Neural cell (in vitro differentiated cells): Measurements from ENCODE around the gene GAB2. TPM values are rescaled to one million over a fixed set of nuclear protein-coding genes. Genes with fewer than 3 reads are reported as not detected.

Source experiments
- H2AFZ ChIP-seq: fragments of 200-600, 300-800 bp; sonication (generic), shearing (Covaris generic); 2 replicates; pipeline ENCODE4 v1.6.0; 2014; ENCODE audit warnings: low read depth, mild to moderate bottlenecking, antibody characterized with exemption, low read length, moderate library complexity
- H3F3A ChIP-seq: fragments of 200-600 bp; shearing (Covaris generic); 2 replicates; pipeline ENCODE4 v1.6.1; 2016; ENCODE audit warnings: mild to moderate bottlenecking, moderate library complexity, mixed read lengths, antibody characterized with exemption, low read length; ENCODE audit not compliant: insufficient read depth, poor library complexity, severe bottlenecking
- H3K27ac ChIP-seq: fragments of 200-600, 300-800 bp; sonication (generic), shearing (Covaris generic); 2 replicates; pipeline ENCODE4 v1.5.1; 2014; ENCODE audit warnings: mild to moderate bottlenecking, low read length, moderate library complexity
- H3K27me3 ChIP-seq: fragments of 300-800, 200-600 bp; sonication (generic), shearing (Covaris generic); 2 replicates; pipeline ENCODE4 v1.6.0; 2014; ENCODE audit warnings: mild to moderate bottlenecking, low read depth, low read length, moderate library complexity; ENCODE audit not compliant: insufficient read depth
- H3K36me3 ChIP-seq: fragments of 300-800, 200-600 bp; sonication (generic), shearing (Covaris generic); 2 replicates; pipeline ENCODE4 v1.5.1; 2014; ENCODE audit warnings: mild to moderate bottlenecking, antibody characterized with exemption, low read length, moderate library complexity; ENCODE audit not compliant: insufficient read depth
- H3K4me2 ChIP-seq: fragments of 300-800, 200-600 bp; sonication (generic), shearing (Covaris generic); 2 replicates; pipeline ENCODE4 v1.6.0; 2014; ENCODE audit warnings: mild to moderate bottlenecking, low read length
- H3K4me3 ChIP-seq: fragments of 300-800, 200-600 bp; sonication (generic), shearing (Covaris generic); 2 replicates; pipeline ENCODE4 v1.5.1; 2014; ENCODE audit warnings: mild to moderate bottlenecking, low read length, moderate library complexity
- H3K79me2 ChIP-seq: fragments of 200-600 bp; shearing (Covaris generic); replicated peaks from 2 replicates; pipeline ENCODE4 v1.6.0; 2014; ENCODE audit warnings: mild to moderate bottlenecking, low read length, moderate library complexity; ENCODE audit not compliant: insufficient read depth
- H3K9ac ChIP-seq: fragments of 300-800, 200-600 bp; sonication (generic), shearing (Covaris generic); 2 replicates; pipeline ENCODE4 v1.6.1; 2016; ENCODE audit warnings: mild to moderate bottlenecking, low read length, mixed read lengths
- H3K9me2 ChIP-seq: fragments of 200-600 bp; shearing (Covaris generic); 2 replicates; pipeline ENCODE4 v1.6.1; 2016; ENCODE audit warnings: mild to moderate bottlenecking, low read length, mixed read lengths; ENCODE audit not compliant: insufficient read depth
- H3K9me3 ChIP-seq: fragments of 200-600, 300-800 bp; sonication (generic), shearing (Covaris generic); 2 replicates; pipeline ENCODE4 v1.6.1; 2016; ENCODE audit warnings: mild to moderate bottlenecking, mixed run types, low read length, moderate library complexity, mixed read lengths
- H4K20me1 ChIP-seq: fragments of 200-600 bp; shearing (Covaris generic); 2 replicates; pipeline ENCODE4 v1.6.1; 2016; ENCODE audit warnings: mild to moderate bottlenecking, mixed run types; ENCODE audit not compliant: insufficient read depth
- EP300 ChIP-seq: fragments of 450-650 bp; conservative IDR thresholded peaks from 2 replicates; pipeline ENCODE4 v1.6.1; 2014; ENCODE audit warnings: antibody characterized with exemption, mild to moderate bottlenecking, moderate library complexity; ENCODE audit not compliant: poor library complexity, severe bottlenecking
- EZH2 ChIP-seq: fragments of 200-600, 300-800 bp; shearing (Covaris generic), sonication (generic); IDR thresholded peaks from 2 replicates; pipeline ENCODE4 v1.6.1; 2014; ENCODE audit warnings: antibody characterized with exemption, low read length, borderline replicate concordance, mild to moderate bottlenecking; ENCODE audit not compliant: insufficient read depth, poor library complexity, severe bottlenecking
- MXI1 ChIP-seq: fragments of 450-650 bp; conservative IDR thresholded peaks from 2 replicates; pipeline ENCODE4 v1.6.1; 2014; ENCODE audit warnings: antibody characterized with exemption, mild to moderate bottlenecking; ENCODE audit not compliant: poor library complexity, severe bottlenecking
- POLR2AphosphoS5 ChIP-seq: IDR thresholded peaks from 2 replicates; pipeline ENCODE4 v1.6.1; 2012
- RAD21 ChIP-seq: fragments of 450-650 bp; conservative IDR thresholded peaks from 2 replicates; pipeline ENCODE4 v1.6.1; 2014; ENCODE audit warnings: antibody characterized with exemption, mild to moderate bottlenecking, moderate library complexity
- SMC3 ChIP-seq: fragments of 450-650 bp; conservative IDR thresholded peaks from 2 replicates; pipeline ENCODE4 v1.6.1; 2014; ENCODE audit warnings: antibody characterized with exemption, mild to moderate bottlenecking, moderate library complexity; ENCODE audit not compliant: poor library complexity
- TAF1 ChIP-seq: IDR thresholded peaks from 2 replicates; pipeline ENCODE4 v1.6.1; 2012; ENCODE audit warnings: low read depth
- polyA plus RNA-seq: library from polyadenylated mRNA; depleted of rRNA; stranded (reverse); fragments of >200 nt; gene quantifications from 2 replicates; pipeline ENCODE4 v1.2.3, GENCODE V29; 2014
- TF ChIP-seq, protein P1 (sequence below): IDR thresholded peaks from 2 replicates; pipeline ENCODE4 v1.6.1; 2012; ENCODE audit warnings: borderline replicate concordance
- TF ChIP-seq, protein P2 (sequence below): fragments of 450-650 bp; IDR thresholded peaks from 2 replicates; pipeline ENCODE4 v1.5.1; 2014; ENCODE audit warnings: antibody characterized with exemption, mild to moderate bottlenecking, moderate library complexity; ENCODE audit not compliant: poor library complexity, severe bottlenecking

Gene GAB2
- polyA plus RNA-seq, 1 donor from 2014 or later: 21.9 TPM

DNA sequence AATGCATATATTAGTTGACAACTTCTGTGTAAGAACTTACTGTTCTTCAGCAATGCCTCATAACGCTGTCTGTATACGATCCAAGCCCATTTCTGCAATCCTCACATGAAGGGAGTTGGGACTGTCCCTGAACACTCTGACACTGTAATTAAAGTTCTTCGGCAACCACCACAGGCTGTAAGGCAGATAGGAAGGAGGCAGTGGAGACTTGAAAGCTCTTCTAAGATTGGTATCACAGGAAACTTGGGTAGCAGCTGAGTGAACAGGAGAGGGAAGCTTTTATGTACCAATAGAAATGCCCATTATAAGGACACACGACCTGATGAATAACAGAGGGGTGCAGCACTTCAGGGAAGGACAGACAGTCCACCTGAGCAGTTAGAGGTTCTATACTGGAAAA is 12.0 kb upstream of the GAB2 start:
- no peaks in the 10 kb centered on the region for H3K9me2 ChIP-seq
- no peak overlapping the region for H3K27ac ChIP-seq

DNA sequence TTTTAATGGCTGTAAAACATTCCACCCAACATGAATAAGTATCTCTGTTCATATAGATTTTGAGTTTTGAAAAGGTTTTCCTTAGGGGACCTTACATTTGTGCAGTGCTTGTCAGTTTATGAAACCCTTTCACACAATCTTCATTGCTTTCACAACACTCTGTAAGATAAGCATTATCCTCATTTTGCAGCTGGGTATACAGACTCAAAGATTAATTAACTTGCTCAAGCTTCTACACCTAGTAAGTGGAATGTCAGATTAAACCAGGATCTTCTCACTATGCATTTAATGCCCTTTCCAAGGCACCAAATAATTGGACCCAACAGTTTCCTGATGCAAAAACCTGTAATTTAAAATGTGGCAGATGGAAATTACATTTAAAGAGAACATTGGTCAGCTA is 11.6 kb upstream of the GAB2 start:
- Histone ChIP-seq H3K36me3 (no peaks in the 10 kb centered on the region), H3K4me2 (no peak overlapping the region), H3K9me3 (no peaks in the 10 kb centered on the region), H4K20me1 (no peaks in the 10 kb centered on the region), H3K4me3 (no peak overlapping the region), H3K27me3 (no peaks in the 10 kb centered on the region), H3F3A (no peaks in the 10 kb centered on the region), H3K79me2 (no peaks in the 10 kb centered on the region), H3K27ac (no peak overlapping the region), H3K9me2 (no peaks in the 10 kb centered on the region), H3K9ac (no peak overlapping the region), H2AFZ (no peak overlapping the region)
- TF ChIP-seq, protein P1, sequence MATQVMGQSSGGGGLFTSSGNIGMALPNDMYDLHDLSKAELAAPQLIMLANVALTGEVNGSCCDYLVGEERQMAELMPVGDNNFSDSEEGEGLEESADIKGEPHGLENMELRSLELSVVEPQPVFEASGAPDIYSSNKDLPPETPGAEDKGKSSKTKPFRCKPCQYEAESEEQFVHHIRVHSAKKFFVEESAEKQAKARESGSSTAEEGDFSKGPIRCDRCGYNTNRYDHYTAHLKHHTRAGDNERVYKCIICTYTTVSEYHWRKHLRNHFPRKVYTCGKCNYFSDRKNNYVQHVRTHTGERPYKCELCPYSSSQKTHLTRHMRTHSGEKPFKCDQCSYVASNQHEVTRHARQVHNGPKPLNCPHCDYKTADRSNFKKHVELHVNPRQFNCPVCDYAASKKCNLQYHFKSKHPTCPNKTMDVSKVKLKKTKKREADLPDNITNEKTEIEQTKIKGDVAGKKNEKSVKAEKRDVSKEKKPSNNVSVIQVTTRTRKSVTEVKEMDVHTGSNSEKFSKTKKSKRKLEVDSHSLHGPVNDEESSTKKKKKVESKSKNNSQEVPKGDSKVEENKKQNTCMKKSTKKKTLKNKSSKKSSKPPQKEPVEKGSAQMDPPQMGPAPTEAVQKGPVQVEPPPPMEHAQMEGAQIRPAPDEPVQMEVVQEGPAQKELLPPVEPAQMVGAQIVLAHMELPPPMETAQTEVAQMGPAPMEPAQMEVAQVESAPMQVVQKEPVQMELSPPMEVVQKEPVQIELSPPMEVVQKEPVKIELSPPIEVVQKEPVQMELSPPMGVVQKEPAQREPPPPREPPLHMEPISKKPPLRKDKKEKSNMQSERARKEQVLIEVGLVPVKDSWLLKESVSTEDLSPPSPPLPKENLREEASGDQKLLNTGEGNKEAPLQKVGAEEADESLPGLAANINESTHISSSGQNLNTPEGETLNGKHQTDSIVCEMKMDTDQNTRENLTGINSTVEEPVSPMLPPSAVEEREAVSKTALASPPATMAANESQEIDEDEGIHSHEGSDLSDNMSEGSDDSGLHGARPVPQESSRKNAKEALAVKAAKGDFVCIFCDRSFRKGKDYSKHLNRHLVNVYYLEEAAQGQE: no peak

More for the DNA sequence above, 12.0 kb upstream of the GAB2 start:
- H2AFZ ChIP-seq: no peak overlapping the region
- no peak overlapping the region for H3K4me3 ChIP-seq
- TF ChIP-seq RAD21 (no peak), POLR2AphosphoS5 (no peak), MXI1 (no peak), EZH2 (no peak), SMC3 (no peak), TAF1 (no peak), EP300 (no peak)
- TF ChIP-seq, protein P2, sequence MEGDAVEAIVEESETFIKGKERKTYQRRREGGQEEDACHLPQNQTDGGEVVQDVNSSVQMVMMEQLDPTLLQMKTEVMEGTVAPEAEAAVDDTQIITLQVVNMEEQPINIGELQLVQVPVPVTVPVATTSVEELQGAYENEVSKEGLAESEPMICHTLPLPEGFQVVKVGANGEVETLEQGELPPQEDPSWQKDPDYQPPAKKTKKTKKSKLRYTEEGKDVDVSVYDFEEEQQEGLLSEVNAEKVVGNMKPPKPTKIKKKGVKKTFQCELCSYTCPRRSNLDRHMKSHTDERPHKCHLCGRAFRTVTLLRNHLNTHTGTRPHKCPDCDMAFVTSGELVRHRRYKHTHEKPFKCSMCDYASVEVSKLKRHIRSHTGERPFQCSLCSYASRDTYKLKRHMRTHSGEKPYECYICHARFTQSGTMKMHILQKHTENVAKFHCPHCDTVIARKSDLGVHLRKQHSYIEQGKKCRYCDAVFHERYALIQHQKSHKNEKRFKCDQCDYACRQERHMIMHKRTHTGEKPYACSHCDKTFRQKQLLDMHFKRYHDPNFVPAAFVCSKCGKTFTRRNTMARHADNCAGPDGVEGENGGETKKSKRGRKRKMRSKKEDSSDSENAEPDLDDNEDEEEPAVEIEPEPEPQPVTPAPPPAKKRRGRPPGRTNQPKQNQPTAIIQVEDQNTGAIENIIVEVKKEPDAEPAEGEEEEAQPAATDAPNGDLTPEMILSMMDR: no peak
- TF ChIP-seq, protein P1: no peak
- no peaks in the 10 kb centered on the region for H4K20me1 ChIP-seq
- H3K79me2 ChIP-seq: no peaks in the 10 kb centered on the region
- no peaks in the 10 kb centered on the region for H3K27me3 ChIP-seq
- H3K36me3 ChIP-seq: no peaks in the 10 kb centered on the region
- no peaks in the 10 kb centered on the region for H3K9me3 ChIP-seq
- H3K9ac ChIP-seq: no peak overlapping the region
- H3K4me2 ChIP-seq: no peak overlapping the region
- no peaks in the 10 kb centered on the region for H3F3A ChIP-seq
